Lower leg skin (tissue), 4 donors: Measurements from ENCODE around the gene TRAF3. TPM values are rescaled to one million over a fixed set of nuclear protein-coding genes. Genes with fewer than 3 reads are reported as not detected.

Source experiments
- DNase-seq, 2 donors: peaks; one replicate each; pipeline ENCODE4 v3.0.0-alpha.2; 2019; ENCODE audit warnings: low spot score in 2 of 2
- H3K4me3 ChIP-seq: fragments of 200-600 bp; sonication (generic); 2 replicates; pipeline ENCODE4 v1.5.1; 2017; ENCODE audit warnings: mild to moderate bottlenecking, low read depth; ENCODE audit not compliant: poor library complexity, severe bottlenecking
- POLR2A ChIP-seq, 2 donors: fragments of 450-650 bp; IDR thresholded peaks; one replicate each; pipeline ENCODE4 v1.6.1; 2016 to 2017; ENCODE audit warnings: antibody characterized with exemption in 2 of 2, mild to moderate bottlenecking in 1 of 2, moderate library complexity in 1 of 2
- WGBS, 2 donors: methylation state at CpG; one replicate each; pipeline ENCODE4 v1.1.5; 2018; 5-methylcytosine and 5-hydroxymethylcytosine counted together
- intact Hi-C: fragments of 100-400 bp; cut with DNase I; formaldehyde crosslinking; loops from one replicate; pipeline ENCODE4 v1.15.0; 2023; ENCODE audit warnings: low total_unique reads
- total RNA-seq, 4 donors: library from RNA; depleted of rRNA; stranded (reverse); fragments of >200 nt; gene quantifications; one replicate each; pipeline ENCODE4 v1.1.0, GENCODE V29; 2016
- TF ChIP-seq, protein P1 (sequence below), 3 donors: fragments of 450-650 bp; IDR thresholded peaks; one replicate each; pipeline ENCODE4 v1.5.1; 2016; ENCODE audit warnings: antibody characterized with exemption in 3 of 3, mild to moderate bottlenecking in 3 of 3, moderate library complexity in 2 of 3

Gene TRAF3
- total RNA-seq, 4 donors from 2014 or later: 3.0 to 14.4 (median 12.1) TPM

DNA sequence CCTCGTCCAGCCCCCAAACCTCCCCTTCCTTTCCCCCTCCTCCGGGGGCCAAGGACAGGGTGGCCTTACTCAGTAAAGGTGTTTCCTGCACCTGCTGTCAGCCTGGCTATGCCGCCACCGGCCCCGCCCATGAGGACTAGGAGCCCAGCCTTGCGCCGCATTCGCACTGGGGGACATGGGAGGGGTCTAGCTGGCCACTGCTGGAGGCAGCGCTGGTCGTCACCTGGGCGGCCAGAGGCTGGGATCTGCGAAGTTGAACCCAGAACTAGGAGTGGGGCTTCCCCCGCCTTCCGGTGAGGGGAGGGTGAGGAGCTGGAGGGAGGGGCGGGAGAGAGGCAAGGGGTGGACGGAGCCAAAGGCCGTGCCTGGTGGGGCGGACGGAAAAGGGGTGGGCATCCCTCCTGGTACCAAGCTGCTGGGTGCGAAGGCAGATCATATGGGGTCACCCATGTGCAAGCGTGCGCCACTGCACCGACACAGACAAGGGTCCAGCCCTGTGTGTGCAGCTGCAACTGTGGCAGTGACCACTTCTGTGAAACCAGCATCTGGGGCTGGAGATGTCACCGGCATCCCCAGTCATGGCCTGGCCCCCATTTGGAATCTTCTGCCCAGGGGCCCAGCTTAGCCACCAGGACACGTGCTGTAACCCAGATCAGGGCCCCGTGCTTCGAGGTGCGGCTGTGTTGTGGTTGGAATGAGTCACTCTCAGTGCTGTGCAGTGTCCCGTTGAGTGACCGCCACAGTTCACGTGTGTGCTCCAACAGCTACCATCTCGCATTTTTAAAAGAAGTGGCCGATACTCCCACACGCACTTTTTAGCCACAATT is 153.7 kb downstream of the TRAF3 start:
- no peak overlapping the region for H3K4me3 ChIP-seq
- TF ChIP-seq, protein P1, sequence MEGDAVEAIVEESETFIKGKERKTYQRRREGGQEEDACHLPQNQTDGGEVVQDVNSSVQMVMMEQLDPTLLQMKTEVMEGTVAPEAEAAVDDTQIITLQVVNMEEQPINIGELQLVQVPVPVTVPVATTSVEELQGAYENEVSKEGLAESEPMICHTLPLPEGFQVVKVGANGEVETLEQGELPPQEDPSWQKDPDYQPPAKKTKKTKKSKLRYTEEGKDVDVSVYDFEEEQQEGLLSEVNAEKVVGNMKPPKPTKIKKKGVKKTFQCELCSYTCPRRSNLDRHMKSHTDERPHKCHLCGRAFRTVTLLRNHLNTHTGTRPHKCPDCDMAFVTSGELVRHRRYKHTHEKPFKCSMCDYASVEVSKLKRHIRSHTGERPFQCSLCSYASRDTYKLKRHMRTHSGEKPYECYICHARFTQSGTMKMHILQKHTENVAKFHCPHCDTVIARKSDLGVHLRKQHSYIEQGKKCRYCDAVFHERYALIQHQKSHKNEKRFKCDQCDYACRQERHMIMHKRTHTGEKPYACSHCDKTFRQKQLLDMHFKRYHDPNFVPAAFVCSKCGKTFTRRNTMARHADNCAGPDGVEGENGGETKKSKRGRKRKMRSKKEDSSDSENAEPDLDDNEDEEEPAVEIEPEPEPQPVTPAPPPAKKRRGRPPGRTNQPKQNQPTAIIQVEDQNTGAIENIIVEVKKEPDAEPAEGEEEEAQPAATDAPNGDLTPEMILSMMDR (IDR thresholded peaks at IDR 0.05): no peak
- TF ChIP-seq POLR2A (IDR thresholded peaks at IDR 0.05): no peak
- intact Hi-C loops: no loop called here
- 72 to 74% methylated on average over 31 to 32 of the region's 34 CpGs for WGBS, 2 donors
- DNase-seq: no peak

GRCh38 chr14:102931580-102932285 is 154.5 kb downstream of the TRAF3 start:
- no peak for TF ChIP-seq POLR2A (IDR thresholded peaks at IDR 0.05)
- TF ChIP-seq, protein P1 (IDR thresholded peaks at IDR 0.05): no peak
- DNase-seq: no peak
- H3K4me3 ChIP-seq: no peak overlapping the region
- intact Hi-C loops: no loop called here
- 82 to 85% methylated on average over 10 to 11 of the region's 12 CpGs for WGBS, 2 donors

GRCh38 chr14:102932484-102933248 is 155.4 kb downstream of the TRAF3 start:
- intact Hi-C loops: no loop called here
- 81 to 85% methylated on average over 21 to 26 of the region's 26 CpGs for WGBS, 2 donors
- no peak for TF ChIP-seq POLR2A (IDR thresholded peaks at IDR 0.05)
- TF ChIP-seq, protein P1 (IDR thresholded peaks at IDR 0.05): no peak
- DNase-seq: no peak
- H3K4me3 ChIP-seq: no peak overlapping the region

DNA sequence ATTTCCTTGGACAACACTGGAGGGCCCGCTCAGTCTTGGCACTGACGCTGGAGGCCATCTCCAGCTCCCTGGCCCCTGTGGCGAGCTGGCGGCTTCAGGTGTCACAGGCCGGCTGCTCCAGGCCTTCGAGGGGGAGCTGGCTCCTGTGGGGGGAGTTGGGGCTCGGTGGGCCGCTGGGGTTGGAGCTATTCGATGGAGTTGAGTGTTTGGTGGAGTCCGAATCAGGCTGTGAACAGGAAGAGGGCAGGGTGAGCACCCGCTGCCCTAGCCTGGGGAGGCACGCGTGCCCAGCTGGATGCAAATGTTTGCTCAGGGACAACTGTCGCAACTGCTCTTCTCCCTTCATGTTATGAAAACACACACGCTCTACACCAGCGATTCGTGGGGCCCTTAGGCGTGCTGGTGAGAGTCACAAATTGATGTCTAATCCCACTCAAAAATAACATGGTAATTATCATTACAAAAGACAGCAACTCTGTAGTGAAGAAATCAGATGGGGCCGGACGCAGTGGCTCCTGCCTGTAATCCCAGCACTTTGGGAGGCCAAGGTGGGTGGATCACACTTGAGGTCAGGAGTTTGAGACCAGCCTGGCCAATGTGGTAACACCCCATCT is 156.5 kb downstream of the TRAF3 start:
- DNase-seq: no peak
- TF ChIP-seq, protein P1 (IDR thresholded peaks at IDR 0.05): no peak
- no peak for TF ChIP-seq POLR2A (IDR thresholded peaks at IDR 0.05)

DNA sequence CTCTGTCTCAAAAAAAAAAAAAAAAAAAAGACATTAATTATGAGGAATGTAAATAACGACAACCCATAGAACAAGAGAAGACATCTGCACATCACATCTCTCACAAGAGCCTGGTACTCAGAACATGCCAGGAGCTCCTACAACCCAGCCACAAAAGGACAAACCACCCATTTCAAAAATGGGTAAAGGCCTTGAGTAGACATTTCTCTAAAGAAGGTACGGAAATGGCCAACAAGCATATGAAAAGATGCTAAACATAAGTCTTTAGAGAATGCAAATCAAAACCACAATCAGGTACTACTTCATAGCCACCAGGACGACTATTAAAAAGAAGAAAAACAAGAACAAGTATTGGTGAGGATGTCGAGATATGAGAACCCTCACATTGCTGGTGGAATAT is 158.5 kb downstream of the TRAF3 start:
- TF ChIP-seq, protein P1 (IDR thresholded peaks at IDR 0.05): no peak
- no peak for TF ChIP-seq POLR2A (IDR thresholded peaks at IDR 0.05)
- DNase-seq: no peak
- WGBS, 2 donors: 83 to 84% methylated on average over 4 of the region's 4 CpGs
- intact Hi-C loops: no loop called here
- H3K4me3 ChIP-seq: no peak overlapping the region

More for the DNA sequence above, 156.5 kb downstream of the TRAF3 start:
- no peak overlapping the region for H3K4me3 ChIP-seq
- intact Hi-C loops: no loop called here
- 96% methylated on average over 20 of the region's 20 CpGs for WGBS, 2 donors
